Measurements from ENCODE around the gene PFN4. TPM values are rescaled to one million over a fixed set of nuclear protein-coding genes. Genes with fewer than 3 reads are reported as not detected.

The PFN4 gene
- total RNA-seq, 1 experiment from 2014 or later, result not detected

DNA sequence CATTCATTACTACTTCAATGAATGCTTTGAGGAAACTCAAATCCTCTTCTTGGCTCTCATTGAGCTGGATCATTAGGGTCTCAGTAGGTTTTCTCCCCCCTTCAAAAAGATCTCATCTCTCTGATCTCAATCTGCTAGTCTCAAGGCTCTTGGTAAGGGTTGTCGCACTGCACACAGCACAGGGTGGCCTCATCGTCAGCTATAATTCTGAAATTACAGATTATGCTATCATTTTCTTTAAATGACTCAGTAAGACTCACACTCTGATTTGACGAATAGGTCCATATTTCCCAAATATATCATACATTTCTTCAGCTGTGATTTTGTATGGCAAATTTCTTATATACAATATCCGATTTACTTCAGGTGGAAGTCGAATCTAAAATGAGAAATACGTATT is 49.3 kb downstream of the PFN4 start:
- no TSS peak for BruUV-seq (replicated peaks)
- POLR2A ChIA-PET, result interaction anchor here (0.7 kb wide), 1 partner anchor 10 kb away, joined by 3 read pairs; the partner anchor contains the start of gene TP53I3

More for the DNA sequence above, 49.3 kb downstream of the PFN4 start:
- Histone ChIP-seq H2AFZ (ENCODE audit: low read depth, low read length, poor library complexity, severe bottlenecking) (no peak overlapping the region), H3K9me2 (ENCODE audit: insufficient read depth) (no peaks in the 10 kb centered on the region), H3K27me3 (ENCODE audit: insufficient read depth, low read length) (no peaks in the 10 kb centered on the region), H3K79me2 (ENCODE audit: insufficient read depth, low read length) (peaks cover 71% of the 10 kb centered on the region), H3K36me3 (ENCODE audit: control insufficient read depth in 1 of 2, insufficient read depth in 2 of 2, low read length in 2 of 2) (peaks cover 24 to 25% of the 10 kb centered on the region in 2 experiments; a peak in 3 of 4 replicates), H3K9ac (ENCODE audit: low read length) (no peak overlapping the region), H3K4me1 (ENCODE audit: control insufficient read depth in 1 of 2, insufficient read depth in 2 of 2, low read length in 2 of 2) (peaks cover 4 to 15% of the 10 kb centered on the region in 2 experiments; a peak in 3 of 4 replicates), H4K20me1 (ENCODE audit: insufficient read depth) (no peaks in the 10 kb centered on the region), H3K4me3 (replicated peaks in 1 of 2; ENCODE audit: low read depth in 1 of 2, low read length in 2 of 2) (no peak overlapping the region), H3K9me3 (ENCODE audit: control insufficient read depth in 1 of 2, insufficient read depth in 1 of 2, low read depth in 1 of 2, low read length in 2 of 2) (no peaks in the 10 kb centered on the region), H3K4me2 (ENCODE audit: low read length) (no peak overlapping the region), H3K27ac (ENCODE audit: low read depth, low read length) (no peak overlapping the region)
- intact Hi-C loops (cut with micrococcal nuclease), result no loop called here
- ATAC-seq (no peak), DNase-seq (ENCODE audit: low read depth, low spot score) (no peak)
- ChIA-PET RAD21 (ENCODE audit: low non-redundant PET in 1 of 2, low total read pairs in 2 of 2, uncharacterized antibody in 2 of 2, unreplicated experiment in 2 of 2) (no interaction called here), CTCF (interaction anchor here (0.8 kb wide), 1 partner anchor 147 kb away, joined by 3 read pairs; the partner anchor contains the start of gene ATAD2B)
- no peak for TF ChIP-seq SP1 (IDR thresholded peaks at IDR 0.05; ENCODE audit: low read depth)
- TF ChIP-seq, protein P1, sequence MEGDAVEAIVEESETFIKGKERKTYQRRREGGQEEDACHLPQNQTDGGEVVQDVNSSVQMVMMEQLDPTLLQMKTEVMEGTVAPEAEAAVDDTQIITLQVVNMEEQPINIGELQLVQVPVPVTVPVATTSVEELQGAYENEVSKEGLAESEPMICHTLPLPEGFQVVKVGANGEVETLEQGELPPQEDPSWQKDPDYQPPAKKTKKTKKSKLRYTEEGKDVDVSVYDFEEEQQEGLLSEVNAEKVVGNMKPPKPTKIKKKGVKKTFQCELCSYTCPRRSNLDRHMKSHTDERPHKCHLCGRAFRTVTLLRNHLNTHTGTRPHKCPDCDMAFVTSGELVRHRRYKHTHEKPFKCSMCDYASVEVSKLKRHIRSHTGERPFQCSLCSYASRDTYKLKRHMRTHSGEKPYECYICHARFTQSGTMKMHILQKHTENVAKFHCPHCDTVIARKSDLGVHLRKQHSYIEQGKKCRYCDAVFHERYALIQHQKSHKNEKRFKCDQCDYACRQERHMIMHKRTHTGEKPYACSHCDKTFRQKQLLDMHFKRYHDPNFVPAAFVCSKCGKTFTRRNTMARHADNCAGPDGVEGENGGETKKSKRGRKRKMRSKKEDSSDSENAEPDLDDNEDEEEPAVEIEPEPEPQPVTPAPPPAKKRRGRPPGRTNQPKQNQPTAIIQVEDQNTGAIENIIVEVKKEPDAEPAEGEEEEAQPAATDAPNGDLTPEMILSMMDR (IDR thresholded peaks at IDR 0.05 in 2 of 3, conservative IDR thresholded peaks at IDR 0.05 in 1 of 3; ENCODE audit: borderline replicate concordance in 1 of 3, insufficient read depth in 1 of 3, low read depth in 2 of 3, low read length in 2 of 3), result no peak
- TF ChIP-seq CBX3 (IDR thresholded peaks at IDR 0.05; ENCODE audit: low read depth), result no peak
- TF ChIP-seq, protein P2, sequence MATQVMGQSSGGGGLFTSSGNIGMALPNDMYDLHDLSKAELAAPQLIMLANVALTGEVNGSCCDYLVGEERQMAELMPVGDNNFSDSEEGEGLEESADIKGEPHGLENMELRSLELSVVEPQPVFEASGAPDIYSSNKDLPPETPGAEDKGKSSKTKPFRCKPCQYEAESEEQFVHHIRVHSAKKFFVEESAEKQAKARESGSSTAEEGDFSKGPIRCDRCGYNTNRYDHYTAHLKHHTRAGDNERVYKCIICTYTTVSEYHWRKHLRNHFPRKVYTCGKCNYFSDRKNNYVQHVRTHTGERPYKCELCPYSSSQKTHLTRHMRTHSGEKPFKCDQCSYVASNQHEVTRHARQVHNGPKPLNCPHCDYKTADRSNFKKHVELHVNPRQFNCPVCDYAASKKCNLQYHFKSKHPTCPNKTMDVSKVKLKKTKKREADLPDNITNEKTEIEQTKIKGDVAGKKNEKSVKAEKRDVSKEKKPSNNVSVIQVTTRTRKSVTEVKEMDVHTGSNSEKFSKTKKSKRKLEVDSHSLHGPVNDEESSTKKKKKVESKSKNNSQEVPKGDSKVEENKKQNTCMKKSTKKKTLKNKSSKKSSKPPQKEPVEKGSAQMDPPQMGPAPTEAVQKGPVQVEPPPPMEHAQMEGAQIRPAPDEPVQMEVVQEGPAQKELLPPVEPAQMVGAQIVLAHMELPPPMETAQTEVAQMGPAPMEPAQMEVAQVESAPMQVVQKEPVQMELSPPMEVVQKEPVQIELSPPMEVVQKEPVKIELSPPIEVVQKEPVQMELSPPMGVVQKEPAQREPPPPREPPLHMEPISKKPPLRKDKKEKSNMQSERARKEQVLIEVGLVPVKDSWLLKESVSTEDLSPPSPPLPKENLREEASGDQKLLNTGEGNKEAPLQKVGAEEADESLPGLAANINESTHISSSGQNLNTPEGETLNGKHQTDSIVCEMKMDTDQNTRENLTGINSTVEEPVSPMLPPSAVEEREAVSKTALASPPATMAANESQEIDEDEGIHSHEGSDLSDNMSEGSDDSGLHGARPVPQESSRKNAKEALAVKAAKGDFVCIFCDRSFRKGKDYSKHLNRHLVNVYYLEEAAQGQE (IDR thresholded peaks at IDR 0.05; ENCODE audit: low read depth), result no peak
- no peak for TF ChIP-seq CEBPB (IDR thresholded peaks at IDR 0.05; ENCODE audit: low read depth)
- TF ChIP-seq SRF (IDR thresholded peaks at IDR 0.05; ENCODE audit: low read depth), result no peak
- no peak for TF ChIP-seq TCF7L2 (IDR thresholded peaks at IDR 0.05; ENCODE audit: borderline replicate concordance, extremely low read depth, insufficient read depth, insufficient read length)
- no peak for TF ChIP-seq ZNF274 (IDR thresholded peaks at IDR 0.05; ENCODE audit: low read depth, low read length)
- no peak for TF ChIP-seq POLR2AphosphoS5 (IDR thresholded peaks at IDR 0.05; ENCODE audit: low read depth, low read length)

Measured in HCT116 (cell line).